ENCODE results near the gene CEP72.
A peak's percentile ranks its signal among the peaks of the same experiment; 100 is the strongest.
"Not testable (repeated sequence)": the region's sequence is repeated elsewhere in the genome, so short reads cannot be mapped to it uniquely, and the experiment has no call there.

The CEP72 gene

GRCh38 chr5:624951-625230 lies 12.8 kb downstream of the CEP72 start:
- no peak for DNase-seq (ENCODE audit: low read depth)
- no peak for TF ChIP-seq CTCF (IDR thresholded peaks at IDR 0.05; ENCODE audit: control insufficient read depth, insufficient read depth, low read depth, low read length, missing control alignments)
- no peak overlapping the region for H3K4me3 ChIP-seq (ENCODE audit: control insufficient read depth, low read depth, low read length)

GRCh38 chr5:625516-625915 lies 13.4 kb downstream of the CEP72 start:
- H3K4me3 ChIP-seq (ENCODE audit: control insufficient read depth, low read depth, low read length): no peak overlapping the region
- DNase-seq (ENCODE audit: low read depth): no peak
- no peak for TF ChIP-seq CTCF (IDR thresholded peaks at IDR 0.05; ENCODE audit: control insufficient read depth, insufficient read depth, low read depth, low read length, missing control alignments)

- TF ChIP-seq CTCF (IDR thresholded peaks at IDR 0.05; ENCODE audit: control insufficient read depth, insufficient read depth, low read depth, low read length, missing control alignments): peak; percentile 28
- no peak overlapping the region for H3K4me3 ChIP-seq (ENCODE audit: control insufficient read depth, low read depth, low read length)
- DNase-seq (ENCODE audit: low read depth): peak; percentile 31
Measured at GRCh38 chr5:626850-627249, 14.7 kb downstream of the CEP72 start.

GRCh38 chr5:627840-628239 lies 15.7 kb downstream of the CEP72 start:
- no peak overlapping the region for H3K4me3 ChIP-seq (ENCODE audit: control insufficient read depth, low read depth, low read length)
- TF ChIP-seq CTCF (IDR thresholded peaks at IDR 0.05; ENCODE audit: control insufficient read depth, insufficient read depth, low read depth, low read length, missing control alignments): no peak
- DNase-seq (ENCODE audit: low read depth): no peak

- not testable (repeated sequence) for DNase-seq (ENCODE audit: low read depth); H3K4me3 ChIP-seq (ENCODE audit: control insufficient read depth, low read depth, low read length)
Measured at GRCh38 chr5:628351-629205, 16.4 kb downstream of the CEP72 start.

GRCh38 chr5:633501-633955 lies 21.4 kb downstream of the CEP72 start:
- no peak for TF ChIP-seq CTCF (IDR thresholded peaks at IDR 0.05; ENCODE audit: control insufficient read depth, insufficient read depth, low read depth, low read length, missing control alignments)
- H3K4me3 ChIP-seq (ENCODE audit: control insufficient read depth, low read depth, low read length): no peak overlapping the region
- DNase-seq (ENCODE audit: low read depth): no peak

- no peak for DNase-seq (ENCODE audit: low read depth)
- H3K4me3 ChIP-seq (ENCODE audit: control insufficient read depth, low read depth, low read length): no peak overlapping the region
- TF ChIP-seq CTCF (IDR thresholded peaks at IDR 0.05; ENCODE audit: control insufficient read depth, insufficient read depth, low read depth, low read length, missing control alignments): no peak
Measured at GRCh38 chr5:634191-634590, 22.1 kb downstream of the CEP72 start.
